Gastrocnemius medialis (tissue), 4 donors: Measurements from ENCODE around the gene SERTAD2. TPM values are rescaled to one million over a fixed set of nuclear protein-coding genes. Genes with fewer than 3 reads are reported as not detected.

Experiments used
- ATAC-seq, 2 donors: fragments of 150-250 bp; one replicate each; pipeline ENCODE4 v1.9.1; 2016
- DNase-seq, 2 donors: peaks; one replicate each; pipeline ENCODE4 v3.0.0-alpha.2; 2019
- H3K27ac ChIP-seq, 4 donors: fragments of 200-600 bp; sonication (generic); 1 replicate in 1 of 4; 2 replicates in 3 of 4; pipeline ENCODE4 v1.5.1; 2016 to 2018; ENCODE audit warnings: mild to moderate bottlenecking in 2 of 4, moderate library complexity in 1 of 4
- H3K27me3 ChIP-seq, 3 donors: fragments of 200-600 bp; sonication (generic) in 2 of 3; 1 replicate in 1 of 3; 2 replicates in 2 of 3; pipeline versions ENCODE4 v1.5.1 to v1.6.0; 2016 to 2019; ENCODE audit warnings: mild to moderate bottlenecking in 1 of 3, moderate library complexity in 1 of 3
- H3K36me3 ChIP-seq, 2 donors: fragments of 200-600 bp; sonication (generic) in 1 of 2; one replicate each; pipeline ENCODE4 v1.5.1; 2017 to 2018
- H3K4me1 ChIP-seq, 2 donors: fragments of 200-600 bp; sonication (generic) in 1 of 2; one replicate each; pipeline ENCODE4 v1.5.1; 2016 to 2017; ENCODE audit warnings: mild to moderate bottlenecking in 2 of 2
- H3K4me3 ChIP-seq, 4 donors: fragments of 200-600 bp; sonication (generic) in 3 of 4; 1 replicate in 1 of 4; 2 replicates in 3 of 4; pipeline ENCODE4 v1.5.1; 2016 to 2019; ENCODE audit warnings: mild to moderate bottlenecking in 2 of 4
- H3K9me3 ChIP-seq, 3 donors: fragments of 200-600 bp; sonication (generic) in 2 of 3; 1 replicate in 1 of 3; 2 replicates in 2 of 3; pipeline ENCODE4 v1.5.1; 2016 to 2019
- POLR2A ChIP-seq, 2 donors: fragments of 450-650 bp; IDR thresholded peaks; one replicate each; pipeline ENCODE4 v1.6.1; 2017; ENCODE audit warnings: antibody characterized with exemption in 2 of 2, mild to moderate bottlenecking in 2 of 2, moderate library complexity in 2 of 2
- in situ Hi-C, 4 donors: fragments of 200-750 bp; cut with MboI; loops; one replicate each; pipeline versions ENCODE4 v1.15.0 to v1.8.0; 2017; ENCODE audit warnings: low sequenced_read_pairs in 4 of 4
- intact Hi-C: fragments of 100-400 bp; cut with DNase I; formaldehyde crosslinking; loops from one replicate; pipeline ENCODE4 v1.15.1; 2023; ENCODE audit warnings: low total_unique reads
- total RNA-seq, 4 donors: library from RNA; depleted of rRNA; stranded (reverse); fragments of >200 nt; gene quantifications; one replicate each; pipeline versions ENCODE4 v1.1.0 to v1.2.3, GENCODE V29; 2016
- TF ChIP-seq, protein P1 (sequence below), 5 experiments: fragments of 450-650 bp in 3 of 5; fragments of 200-600 bp in 2 of 5; sonication (generic) in 2 of 5; IDR thresholded peaks in 4 of 5; conservative IDR thresholded peaks in 1 of 5; 1 replicate in 4 of 5; 2 replicates in 1 of 5; pipeline ENCODE4 v1.5.1; 2016 to 2019; ENCODE audit warnings: antibody characterized with exemption in 5 of 5, mild to moderate bottlenecking in 3 of 5, moderate library complexity in 3 of 5

SERTAD2 gene
- total RNA-seq, 4 donors from 2014 or later, result 7.3 to 10.6 (median 8.7) TPM

DNA sequence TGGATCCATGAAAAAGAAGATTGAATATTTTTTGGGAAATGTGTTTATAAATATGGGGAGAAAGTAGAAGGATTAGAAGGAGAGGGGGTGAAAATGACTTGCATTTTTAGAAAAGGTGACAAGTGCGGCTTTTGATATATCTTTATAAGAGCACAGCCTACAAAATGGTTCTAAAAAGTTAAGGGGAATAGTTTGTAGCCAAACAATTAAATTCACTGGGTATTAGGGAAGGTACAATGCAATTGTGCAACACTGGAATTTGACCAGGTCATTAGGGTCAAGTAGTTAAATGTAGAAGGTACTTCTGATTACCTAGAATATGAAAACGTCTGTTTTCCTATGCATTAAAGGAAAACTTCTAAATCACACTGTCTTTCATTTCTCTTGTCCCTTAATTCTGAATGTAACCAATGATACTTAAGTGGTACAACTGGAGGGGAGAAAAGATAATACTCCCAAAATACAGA lies 44.5 kb upstream of the SERTAD2 start:
- no peaks in the 10 kb centered on the region for H3K27me3 ChIP-seq
- intact Hi-C loops (no loop called here), in situ Hi-C loops (no loop called here)
- H3K4me3 ChIP-seq, result no peak overlapping the region
- H3K9me3 ChIP-seq, result no peaks in the 10 kb centered on the region
- ATAC-seq, result no peak
- H3K36me3 ChIP-seq, result no peaks in the 10 kb centered on the region
- no peaks in the 10 kb centered on the region for H3K4me1 ChIP-seq
- TF ChIP-seq, protein P1, sequence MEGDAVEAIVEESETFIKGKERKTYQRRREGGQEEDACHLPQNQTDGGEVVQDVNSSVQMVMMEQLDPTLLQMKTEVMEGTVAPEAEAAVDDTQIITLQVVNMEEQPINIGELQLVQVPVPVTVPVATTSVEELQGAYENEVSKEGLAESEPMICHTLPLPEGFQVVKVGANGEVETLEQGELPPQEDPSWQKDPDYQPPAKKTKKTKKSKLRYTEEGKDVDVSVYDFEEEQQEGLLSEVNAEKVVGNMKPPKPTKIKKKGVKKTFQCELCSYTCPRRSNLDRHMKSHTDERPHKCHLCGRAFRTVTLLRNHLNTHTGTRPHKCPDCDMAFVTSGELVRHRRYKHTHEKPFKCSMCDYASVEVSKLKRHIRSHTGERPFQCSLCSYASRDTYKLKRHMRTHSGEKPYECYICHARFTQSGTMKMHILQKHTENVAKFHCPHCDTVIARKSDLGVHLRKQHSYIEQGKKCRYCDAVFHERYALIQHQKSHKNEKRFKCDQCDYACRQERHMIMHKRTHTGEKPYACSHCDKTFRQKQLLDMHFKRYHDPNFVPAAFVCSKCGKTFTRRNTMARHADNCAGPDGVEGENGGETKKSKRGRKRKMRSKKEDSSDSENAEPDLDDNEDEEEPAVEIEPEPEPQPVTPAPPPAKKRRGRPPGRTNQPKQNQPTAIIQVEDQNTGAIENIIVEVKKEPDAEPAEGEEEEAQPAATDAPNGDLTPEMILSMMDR (IDR thresholded peaks at IDR 0.05 in 4 of 5, conservative IDR thresholded peaks at IDR 0.05 in 1 of 5), result no peak
- TF ChIP-seq POLR2A (IDR thresholded peaks at IDR 0.05), result no peak
- no peak overlapping the region for H3K27ac ChIP-seq
- DNase-seq, result no peak

DNA sequence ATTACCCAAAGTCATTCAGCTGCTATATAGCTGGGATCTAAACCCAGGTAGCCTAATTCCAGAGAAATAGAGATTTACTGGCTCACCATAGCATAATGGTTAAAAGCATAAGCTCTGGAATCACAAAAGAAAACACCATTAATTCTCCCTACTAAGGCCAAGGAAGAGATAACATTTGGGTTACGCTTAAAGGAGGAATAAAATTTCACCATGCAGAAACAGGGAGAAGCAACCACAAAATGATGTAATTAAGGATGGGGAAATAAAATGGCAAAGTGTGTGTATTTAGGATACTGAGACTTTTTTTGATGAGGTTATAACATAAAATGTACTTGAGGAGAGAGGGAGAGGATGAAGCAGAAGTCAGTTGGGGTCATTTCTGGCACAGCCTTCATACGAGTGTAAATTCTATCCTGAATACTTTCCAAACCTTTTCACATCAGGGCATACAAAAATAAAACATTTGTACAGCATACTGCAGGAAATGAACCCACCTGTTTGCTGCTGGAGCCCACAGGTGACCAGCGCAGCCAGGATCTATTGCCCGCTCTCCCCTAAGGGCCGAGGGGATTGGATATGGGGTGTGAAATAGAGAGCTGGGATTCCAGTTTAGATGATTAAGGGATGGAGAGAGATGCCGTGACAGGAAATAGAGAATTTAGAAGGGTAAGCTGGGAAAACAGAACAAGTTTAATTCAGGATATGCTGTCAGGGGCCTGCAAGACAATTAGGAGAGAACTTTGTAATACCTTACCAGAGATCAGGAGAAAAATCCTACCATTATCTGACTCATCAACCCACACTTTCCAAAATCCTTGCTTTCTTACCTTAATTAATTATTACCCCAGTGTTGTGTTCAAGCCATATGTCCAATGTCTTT lies 43.8 kb upstream of the SERTAD2 start:
- H3K4me3 ChIP-seq, result no peak overlapping the region
- H3K36me3 ChIP-seq, result no peaks in the 10 kb centered on the region
- no peaks in the 10 kb centered on the region for H3K27me3 ChIP-seq
- in situ Hi-C loops, result no loop called here
- H3K4me1 ChIP-seq, result no peaks in the 10 kb centered on the region
- TF ChIP-seq, protein P1 (IDR thresholded peaks at IDR 0.05 in 4 of 5, conservative IDR thresholded peaks at IDR 0.05 in 1 of 5), result no peak
- TF ChIP-seq POLR2A (IDR thresholded peaks at IDR 0.05), result no peak
- no peak for ATAC-seq
- H3K27ac ChIP-seq, result no peak overlapping the region
- no peaks in the 10 kb centered on the region for H3K9me3 ChIP-seq
- DNase-seq, result no peak
- intact Hi-C loops, result no loop called here

DNA sequence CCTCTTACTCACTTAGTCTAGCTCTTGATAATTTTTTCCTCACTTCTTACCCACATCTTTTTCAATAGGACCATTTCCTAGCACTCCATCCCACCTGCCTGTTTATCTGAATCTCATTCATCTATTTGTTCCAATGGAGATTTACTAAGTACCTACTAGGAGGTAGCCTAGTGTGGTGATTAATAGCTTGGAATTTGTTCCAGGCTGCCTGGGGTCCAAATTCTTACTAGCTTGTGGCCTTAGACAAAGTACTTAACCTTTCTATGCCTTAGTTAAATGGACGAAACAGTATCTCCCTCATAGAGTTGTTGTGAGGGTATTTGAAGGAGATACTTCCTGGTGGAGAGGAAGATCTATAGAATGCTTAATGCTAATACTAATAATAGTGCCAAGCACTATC lies 42.9 kb upstream of the SERTAD2 start:
- in situ Hi-C loops, result no loop called here
- no peaks in the 10 kb centered on the region for H3K36me3 ChIP-seq
- no peak overlapping the region for H3K4me3 ChIP-seq
- TF ChIP-seq POLR2A (IDR thresholded peaks at IDR 0.05), result no peak
- TF ChIP-seq, protein P1 (IDR thresholded peaks at IDR 0.05 in 4 of 5, conservative IDR thresholded peaks at IDR 0.05 in 1 of 5), result no peak
- ATAC-seq, result no peak
- no peak for DNase-seq
- H3K9me3 ChIP-seq, result no peaks in the 10 kb centered on the region
- intact Hi-C loops, result no loop called here
- H3K27ac ChIP-seq, result no peak overlapping the region
- no peaks in the 10 kb centered on the region for H3K4me1 ChIP-seq
- H3K27me3 ChIP-seq, result no peaks in the 10 kb centered on the region

DNA sequence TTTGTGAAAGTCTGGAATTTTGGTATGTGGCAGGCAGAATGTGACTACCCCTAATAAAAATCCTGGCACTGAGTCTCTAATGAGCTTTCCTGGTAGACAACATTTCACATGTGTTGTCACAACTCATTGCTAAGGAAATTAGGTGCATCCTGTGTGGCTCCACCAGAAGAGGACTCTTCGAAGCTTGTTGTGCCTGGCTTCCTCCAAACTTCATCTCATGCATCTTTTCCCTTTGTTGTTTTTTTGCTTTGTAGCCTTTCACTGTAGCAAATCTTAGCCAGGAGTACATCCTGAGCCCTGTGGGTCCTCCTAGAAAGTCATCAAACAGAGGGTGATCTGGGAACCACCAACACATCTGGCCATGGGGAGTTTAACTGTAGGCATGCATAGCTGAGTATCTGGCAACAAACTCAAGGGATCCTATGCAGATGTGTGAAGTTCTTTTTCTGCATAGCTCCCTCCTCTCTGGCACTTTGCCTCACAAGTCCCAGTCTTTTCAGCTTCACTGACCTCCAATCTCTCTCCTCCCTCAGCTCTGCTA lies 42.1 kb upstream of the SERTAD2 start:
- in situ Hi-C loops, result no loop called here
- ATAC-seq (no peak), DNase-seq (no peak)
- H3K36me3 ChIP-seq, result no peaks in the 10 kb centered on the region
- no peaks in the 10 kb centered on the region for H3K27me3 ChIP-seq
- no peak overlapping the region for H3K27ac ChIP-seq
- H3K4me3 ChIP-seq, result no peak overlapping the region
- H3K4me1 ChIP-seq, result no peaks in the 10 kb centered on the region
- no peaks in the 10 kb centered on the region for H3K9me3 ChIP-seq
- intact Hi-C loops, result no loop called here
- TF ChIP-seq, protein P1 (IDR thresholded peaks at IDR 0.05 in 4 of 5, conservative IDR thresholded peaks at IDR 0.05 in 1 of 5), result no peak
- TF ChIP-seq POLR2A (IDR thresholded peaks at IDR 0.05), result no peak
